Glutamatergic neuron (in vitro differentiated cells): ENCODE data around the gene ZDHHC17. TPM values are rescaled to one million over a fixed set of nuclear protein-coding genes. Genes with fewer than 3 reads are reported as not detected.

ENCODE experiments used
- DNase-seq: peaks from one replicate; pipeline ENCODE4 v3.0.0; 2022
- H3K27ac Mint-ChIP-seq: one replicate; pipeline ENCODE4 v1.8.0; 2020; ENCODE audit warnings: mild to moderate bottlenecking, mixed read lengths, inconsistent platforms; ENCODE audit not compliant: unreplicated experiment
- H3K27me3 Mint-ChIP-seq: one replicate; pipeline ENCODE4 v1.8.0; 2020; ENCODE audit warnings: mild to moderate bottlenecking, moderate library complexity, mixed read lengths, inconsistent platforms; ENCODE audit not compliant: unreplicated experiment
- H3K36me3 Mint-ChIP-seq: one replicate; pipeline ENCODE4 v1.8.0; 2020; ENCODE audit warnings: mild to moderate bottlenecking, mixed read lengths, inconsistent platforms; ENCODE audit not compliant: unreplicated experiment
- H3K4me1 Mint-ChIP-seq: one replicate; pipeline ENCODE4 v1.8.0; 2020; ENCODE audit warnings: mild to moderate bottlenecking, low read depth, mixed read lengths, inconsistent platforms; ENCODE audit not compliant: unreplicated experiment
- H3K4me3 Mint-ChIP-seq: one replicate; pipeline ENCODE4 v1.8.0; 2020; ENCODE audit warnings: mild to moderate bottlenecking, mixed read lengths, inconsistent platforms; ENCODE audit not compliant: unreplicated experiment
- H3K9me3 Mint-ChIP-seq: one replicate; pipeline ENCODE4 v1.8.0; 2020; ENCODE audit warnings: mild to moderate bottlenecking, moderate library complexity, mixed read lengths, inconsistent platforms; ENCODE audit not compliant: unreplicated experiment
- CTCF ChIP-seq: fragments of 200-600 bp; sonication (generic); IDR thresholded peaks from one replicate; pipeline ENCODE4 v1.5.0; 2021; ENCODE audit not compliant: partially characterized antibody, unreplicated experiment
- total RNA-seq: library from RNA; stranded (reverse); fragmentation: NEBNext Ultra II Directional; extraction: Animal tissue kit (Norgen Biotek cat#: 25700); gene quantifications from one replicate; pipeline ENCODE4 v1.2.1, GENCODE V29; 2021; ENCODE audit not compliant: unreplicated experiment

ZDHHC17 gene
- total RNA-seq, 1 donor from 2014 or later = 95.5 TPM

GRCh38 chr12:76739896-76740295 lies 24.0 kb upstream of the ZDHHC17 start:
- Mint-ChIP-seq H3K9me3 (peaks cover 13% of the 10 kb centered on the region), H3K4me1 (peaks cover 6% of the 10 kb centered on the region), H3K36me3 (peaks cover 29% of the 10 kb centered on the region), H3K27me3 (peaks cover 5% of the 10 kb centered on the region), H3K27ac (no peak overlapping the region), H3K4me3 (no peak overlapping the region)
- no peak for DNase-seq
- no peak for TF ChIP-seq CTCF

- DNase-seq = no peak
- no peak overlapping the region for H3K27ac Mint-ChIP-seq
- peaks cover 13% of the 10 kb centered on the region for H3K9me3 Mint-ChIP-seq
- no peak for TF ChIP-seq CTCF
- H3K4me3 Mint-ChIP-seq = no peak overlapping the region
- peaks cover 5% of the 10 kb centered on the region for H3K27me3 Mint-ChIP-seq
- H3K4me1 Mint-ChIP-seq = peaks cover 11% of the 10 kb centered on the region
- H3K36me3 Mint-ChIP-seq = peaks cover 29% of the 10 kb centered on the region
These were observed 23.4 kb upstream of the ZDHHC17 start for GRCh38 chr12:76740501-76740900.

GRCh38 chr12:76745343-76745742 lies 18.6 kb upstream of the ZDHHC17 start:
- Mint-ChIP-seq H3K36me3 (peaks cover 1% of the 10 kb centered on the region), H3K9me3 (peaks cover 3% of the 10 kb centered on the region), H3K27me3 (peaks cover 1% of the 10 kb centered on the region), H3K4me3 (no peak overlapping the region), H3K4me1 (peaks cover 12% of the 10 kb centered on the region), H3K27ac (peak overlapping the region; percentile 40)
- TF ChIP-seq CTCF = no peak
- DNase-seq = no peak

- Mint-ChIP-seq H3K9me3 (peaks cover 3% of the 10 kb centered on the region), H3K36me3 (no peaks in the 10 kb centered on the region), H3K4me1 (peaks cover 12% of the 10 kb centered on the region), H3K4me3 (no peak overlapping the region), H3K27me3 (peaks cover 1% of the 10 kb centered on the region), H3K27ac (no peak overlapping the region)
- DNase-seq = no peak
- TF ChIP-seq CTCF = no peak
These were observed 17.4 kb upstream of the ZDHHC17 start for GRCh38 chr12:76746516-76746915.

- Mint-ChIP-seq H3K27ac (no peak overlapping the region), H3K4me1 (peaks cover 12% of the 10 kb centered on the region), H3K4me3 (no peak overlapping the region), H3K36me3 (no peaks in the 10 kb centered on the region), H3K27me3 (peaks cover 1% of the 10 kb centered on the region), H3K9me3 (peaks cover 3% of the 10 kb centered on the region)
- DNase-seq = no peak
- no peak for TF ChIP-seq CTCF
These were observed 16.7 kb upstream of the ZDHHC17 start for GRCh38 chr12:76747245-76747644.
